HepG2 (cell line): Measurements from ENCODE around the gene KATNB1. TPM values are rescaled to one million over a fixed set of nuclear protein-coding genes. Genes with fewer than 3 reads are reported as not detected.

Source experiments
- ATAC-seq: fragments of 200-7000 bp; cut with Tn5 transposase; 3 replicates; pipeline ENCODE4 v1.9.1; 2020; ENCODE audit warnings: mild to moderate bottlenecking, moderate library complexity
- BruUV-seq: library from RNA; stranded (reverse); fragments of 400-500 nt; replicated peaks from 2 replicates; lab custom pipeline; 2021; lab: Mats Ljungman, UMichigan
- CTCF ChIA-PET: fragments of 300-600 bp; formaldehyde crosslinking; extraction: SDS; loops from one replicate; lab custom pipeline; 2021; ENCODE audit warnings: low total read pairs, inconsistent platforms, low intra/inter-chr PET ratio; lab: Yijun Ruan, JAX
- POLR2A ChIA-PET: fragments of 350-600 bp; sonication (Branson Sonifier 250); formaldehyde crosslinking; loops from one replicate; lab custom pipeline; 2020; ENCODE audit warnings: antibody characterized with exemption, inconsistent platforms; lab: Yijun Ruan, JAX
- DNase-seq: peaks from one replicate; pipeline ENCODE4 v3.0.0-alpha.2; 2015; ENCODE audit warnings: low spot score
- FAIRE-seq: peaks from 3 replicates; lab custom pipeline; 2011; peaks lifted over from hg19 to GRCh38; lab: Jason Lieb, UNC
- H2AFZ ChIP-seq: one replicate; pipeline ENCODE4 v1.6.1; 2011; ENCODE audit warnings: low read length, inconsistent platforms
- H3K27ac ChIP-seq: fragments of 300-600 bp; 3 replicates; pipeline ENCODE4 v1.8.0; 2011; ENCODE audit warnings: mixed run types, mild to moderate bottlenecking, mixed read lengths, low read length, inconsistent platforms; ENCODE audit not compliant: insufficient read depth; ENCODE audit errors: extremely low read length
- H3K27me3 ChIP-seq, 2 experiments: fragments of 200-600 bp in 1 of 2; 2 replicates in 1 of 2; 3 replicates in 1 of 2; pipeline versions ENCODE4 v1.6.0 to v1.8.0; 2011; ENCODE audit warnings: low read length in 2 of 2, mild to moderate bottlenecking in 2 of 2, moderate library complexity in 2 of 2, inconsistent platforms in 1 of 2; ENCODE audit not compliant: insufficient read depth in 2 of 2, control insufficient read depth in 1 of 2
- H3K36me3 ChIP-seq, 2 experiments: fragments of 200-600 bp in 1 of 2; replicated peaks in 1 of 2; 2 replicates in 1 of 2; 3 replicates in 1 of 2; pipeline versions ENCODE4 v1.5.1 to v1.8.0; 2011; ENCODE audit warnings: low read length in 2 of 2, inconsistent platforms in 1 of 2; ENCODE audit not compliant: insufficient read depth in 2 of 2, control insufficient read depth in 1 of 2
- H3K4me1 ChIP-seq: 2 replicates; pipeline ENCODE4 v1.5.1; 2012; ENCODE audit warnings: low read length, inconsistent platforms; ENCODE audit not compliant: insufficient read depth
- H3K4me2 ChIP-seq: 2 replicates; pipeline ENCODE4 v1.6.0; 2011; ENCODE audit warnings: low read depth, low read length, inconsistent platforms
- H3K4me3 ChIP-seq, 3 experiments: fragments of 200-600 bp in 1 of 3; sonication (generic), shearing (Covaris generic) in 1 of 3; replicated peaks in 1 of 3; 2 replicates each; pipeline ENCODE4 v1.5.1; 2011 to 2016; ENCODE audit warnings: low read length in 3 of 3, inconsistent platforms in 2 of 3, low read depth in 2 of 3, mild to moderate bottlenecking in 2 of 3, control low read depth in 1 of 3, mixed read lengths in 1 of 3; ENCODE audit not compliant: insufficient read depth in 1 of 3
- H3K79me2 ChIP-seq: one replicate; pipeline ENCODE4 v1.6.1; 2011; ENCODE audit warnings: low read length, inconsistent platforms; ENCODE audit not compliant: insufficient read depth
- H3K9ac ChIP-seq: 2 replicates; pipeline ENCODE4 v1.6.0; 2011; ENCODE audit warnings: mild to moderate bottlenecking, low read depth, low read length, inconsistent platforms; ENCODE audit not compliant: insufficient read depth
- H3K9me3 ChIP-seq: 2 replicates; pipeline ENCODE4 v1.5.1; 2012; ENCODE audit warnings: mild to moderate bottlenecking, low read length
- H4K20me1 ChIP-seq: 2 replicates; pipeline ENCODE4 v1.6.0; 2011; ENCODE audit warnings: inconsistent platforms, mild to moderate bottlenecking, low read length, moderate library complexity; ENCODE audit not compliant: insufficient read depth
- EEA1 ChIP-seq: sonication (generic); formaldehyde crosslinking; IDR thresholded peaks from 2 replicates; pipeline ENCODE4 v1.5.1; 2020; ENCODE audit warnings: mild to moderate bottlenecking, missing genetic modification reagents, borderline replicate concordance
- HNRNPH1 ChIP-seq: fragments of 200-400 bp; formaldehyde crosslinking; optimal IDR thresholded peaks from 2 replicates; pipeline ENCODE3; 2017; ENCODE audit warnings: mild to moderate bottlenecking, low read depth, low read length
- HNRNPL ChIP-seq: fragments of 200-400 bp; formaldehyde crosslinking; IDR thresholded peaks from 2 replicates; pipeline ENCODE4 v1.6.1; 2017; ENCODE audit warnings: mild to moderate bottlenecking, low read depth, low read length
- HOXA3 ChIP-seq: sonication (generic); formaldehyde crosslinking; IDR thresholded peaks from 2 replicates; pipeline ENCODE4 v1.5.0; 2020; ENCODE audit warnings: missing genetic modification reagents
- IKZF4 ChIP-seq: sonication (generic); formaldehyde crosslinking; IDR thresholded peaks from 2 replicates; pipeline ENCODE4 v1.5.1; 2020; ENCODE audit warnings: borderline replicate concordance, mild to moderate bottlenecking, low read depth, missing genetic modification reagents; ENCODE audit errors: not compliant biosample characterization
- MTF2 ChIP-seq: sonication (generic); formaldehyde crosslinking; IDR thresholded peaks from 2 replicates; pipeline ENCODE4 v1.5.0; 2020; ENCODE audit warnings: missing genetic modification reagents, borderline replicate concordance
- SMYD3 ChIP-seq: sonication (generic); formaldehyde crosslinking; IDR thresholded peaks from 2 replicates; pipeline ENCODE4 v1.8.1; 2023; ENCODE audit warnings: mild to moderate bottlenecking, missing genetic modification reagents
- ZBTB4 ChIP-seq: sonication (generic); formaldehyde crosslinking; IDR thresholded peaks from 2 replicates; pipeline ENCODE4 v1.4.0; 2020; ENCODE audit warnings: missing genetic modification reagents, mild to moderate bottlenecking, borderline replicate concordance
- ZNF432 ChIP-seq: sonication (generic); formaldehyde crosslinking; IDR thresholded peaks from 2 replicates; pipeline ENCODE4 v1.5.0; 2020; ENCODE audit warnings: missing genetic modification reagents, mild to moderate bottlenecking, borderline replicate concordance
- ZNF687 ChIP-seq: sonication (generic); formaldehyde crosslinking; IDR thresholded peaks from 2 replicates; pipeline ENCODE4 v1.5.1; 2020; ENCODE audit warnings: mild to moderate bottlenecking, missing genetic modification reagents, moderate library complexity
- ZNF768 ChIP-seq: sonication (generic); formaldehyde crosslinking; IDR thresholded peaks from 2 replicates; pipeline ENCODE4 v1.4.0; 2020; ENCODE audit warnings: missing genetic modification reagents
- ZNF839 ChIP-seq: sonication (generic); formaldehyde crosslinking; IDR thresholded peaks from 2 replicates; pipeline ENCODE4 v1.4.0; 2020; ENCODE audit warnings: missing genetic modification reagents, mild to moderate bottlenecking, borderline replicate concordance
- WGBS: methylation state at CpG from one replicate; pipeline ENCODE4 v1.1.6; 2017; ENCODE audit warnings: low lambda C conversion rate; 5-methylcytosine and 5-hydroxymethylcytosine counted together
- in situ Hi-C: cut with HindIII; loops from 2 replicates; pipeline ENCODE4 v1.10.0; 2017; ENCODE audit warnings: low pct_unique_long_range_greater_than_20kb; ENCODE audit not compliant: extremely low pct_ligation_motif_present
- intact Hi-C: fragments of 100-400 bp; cut with micrococcal nuclease; formaldehyde crosslinking; loops from one replicate; pipeline ENCODE4 v1.10.0; 2022; ENCODE audit not compliant: unreplicated experiment
- polyA plus RNA-seq, 8 experiments: library from polyadenylated mRNA; depleted of rRNA in 3 of 8; stranded (reverse) in 7 of 8; unstranded in 1 of 8; fragments of >200 nt; fragmentation: Illumina TruSeq in 4 of 8; extraction: Trizol in 4 of 8; gene quantifications; 2 replicates each; pipeline versions ENCODE4 v1.2.1 to v1.2.3, GENCODE V29; 2011 to 2016; ENCODE audit warnings: low read depth in 4 of 8, missing spikeins in 1 of 8, mixed read lengths in 1 of 8; ENCODE audit not compliant: insufficient read depth in 1 of 8
- total RNA-seq, 5 experiments: library from RNA; depleted of rRNA; stranded (reverse); fragments of >200 nt; fragmentation: Illumina TruSeq; extraction: Trizol; gene quantifications; 2 replicates each; pipeline ENCODE4 v1.2.3, GENCODE V29; 2016; ENCODE audit warnings: low read depth in 1 of 5

The KATNB1 gene
- total and polyA plus RNA-seq, 2 of the 13 experiments (the other 11 are each of a cell fraction or from before 2014, with no cell fraction given), result 31.5 to 43.5 TPM

- intact Hi-C loops, result no loop called here
- BruUV-seq, result no TSS peak
- no peak overlapping the region for H3K27ac ChIP-seq
Observed at GRCh38 chr16:57699899-57700298, 35.7 kb upstream of the KATNB1 start.

More at GRCh38 chr16:57699899-57700298, 35.7 kb upstream of the KATNB1 start:
- FAIRE-seq (no peak), DNase-seq (no peak), ATAC-seq (no peak)
- CTCF ChIA-PET, result no interaction called here
- Histone ChIP-seq H3K9ac (no peak overlapping the region), H3K9me3 (no peaks in the 10 kb centered on the region), H3K36me3 (no peaks in the 10 kb centered on the region), H3K79me2 (no peaks in the 10 kb centered on the region)
- 97% methylated on average over 5 of the region's 7 CpGs for WGBS
- POLR2A ChIA-PET, result interaction anchor here (1.8 to 2.4 kb wide), 3 partner anchors 10 to 35 kb away, joined by 7 to 10 read pairs (median 10); partner anchors contain the start of genes ADGRG3 and KATNB1
- in situ Hi-C loops, result no loop called here
- TF ChIP-seq ZNF687, result peak; percentile 51
- TF ChIP-seq ZNF768, result 0 out of 2 replicates have a peak, but pooled peaks have one; percentile 15
- TF ChIP-seq HNRNPH1, result no peak
- TF ChIP-seq ZNF839 (CRISPR knock-in tag), result 0 out of 2 replicates have a peak, but pooled peaks have one; percentile 72
- no peak for TF ChIP-seq SMYD3 (CRISPR knock-in tag)
- 0 out of 2 replicates have a peak, but pooled peaks have one; percentile 43 for TF ChIP-seq ZNF432 (CRISPR knock-in tag)
- no peak for TF ChIP-seq MTF2 (CRISPR knock-in tag)
- 0 out of 2 replicates have a peak, but pooled peaks have one; percentile 8 for TF ChIP-seq EEA1 (CRISPR knock-in tag)
- TF ChIP-seq IKZF4 (CRISPR knock-in tag), result peak; percentile 60
- TF ChIP-seq HOXA3 (CRISPR knock-in tag), result 0 out of 2 replicates have a peak, but pooled peaks have one; percentile 8
- peak; percentile 94 for TF ChIP-seq HNRNPL
- peak; percentile 58; the same call in 1 of the 2 replicates for TF ChIP-seq ZBTB4 (CRISPR knock-in tag)
- TF ChIP-seq, all 625 proteins: peak for 9
- Histone ChIP-seq H4K20me1 (no peaks in the 10 kb centered on the region), H3K27me3 (no peaks in the 10 kb centered on the region), H3K4me1 (peaks cover 91% of the 10 kb centered on the region), H3K4me3 (no peak overlapping the region), H2AFZ (no peak overlapping the region), H3K4me2 (no peak overlapping the region)
